C4-2B (cell line): ENCODE measurements around the gene ANKRD12.

Experiments
- ZFX ChIP-seq: fragments of 450-650 bp; IDR thresholded peaks from 2 replicates; pipeline ENCODE4 v1.6.1; 2017
- TF ChIP-seq, protein P1 (sequence below): fragments of 450-650 bp; conservative IDR thresholded peaks from 2 replicates; pipeline ENCODE4 v1.5.1; 2017; ENCODE audit warnings: mild to moderate bottlenecking

DNA sequence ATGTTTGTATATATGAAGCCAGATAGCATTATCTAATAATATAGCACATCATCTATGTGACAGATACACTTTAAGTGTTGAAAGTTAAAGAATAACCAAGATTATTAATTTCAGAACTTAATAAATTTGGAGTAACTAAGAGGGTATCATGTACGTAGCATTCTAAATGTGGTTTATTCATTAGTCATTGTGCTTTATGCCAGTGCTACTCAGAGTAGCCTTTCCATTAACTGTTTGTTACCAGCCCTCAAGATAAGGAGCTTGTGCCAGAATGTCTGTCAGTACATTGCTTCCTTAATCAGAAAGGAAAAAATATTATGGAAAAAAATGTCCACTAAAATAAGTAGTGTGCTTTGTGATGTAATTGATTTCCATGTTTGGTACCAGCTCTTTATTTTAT, 103.1 kb downstream of the ANKRD12 start:
- TF ChIP-seq, protein P1, sequence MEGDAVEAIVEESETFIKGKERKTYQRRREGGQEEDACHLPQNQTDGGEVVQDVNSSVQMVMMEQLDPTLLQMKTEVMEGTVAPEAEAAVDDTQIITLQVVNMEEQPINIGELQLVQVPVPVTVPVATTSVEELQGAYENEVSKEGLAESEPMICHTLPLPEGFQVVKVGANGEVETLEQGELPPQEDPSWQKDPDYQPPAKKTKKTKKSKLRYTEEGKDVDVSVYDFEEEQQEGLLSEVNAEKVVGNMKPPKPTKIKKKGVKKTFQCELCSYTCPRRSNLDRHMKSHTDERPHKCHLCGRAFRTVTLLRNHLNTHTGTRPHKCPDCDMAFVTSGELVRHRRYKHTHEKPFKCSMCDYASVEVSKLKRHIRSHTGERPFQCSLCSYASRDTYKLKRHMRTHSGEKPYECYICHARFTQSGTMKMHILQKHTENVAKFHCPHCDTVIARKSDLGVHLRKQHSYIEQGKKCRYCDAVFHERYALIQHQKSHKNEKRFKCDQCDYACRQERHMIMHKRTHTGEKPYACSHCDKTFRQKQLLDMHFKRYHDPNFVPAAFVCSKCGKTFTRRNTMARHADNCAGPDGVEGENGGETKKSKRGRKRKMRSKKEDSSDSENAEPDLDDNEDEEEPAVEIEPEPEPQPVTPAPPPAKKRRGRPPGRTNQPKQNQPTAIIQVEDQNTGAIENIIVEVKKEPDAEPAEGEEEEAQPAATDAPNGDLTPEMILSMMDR, result no peak
- no peak for TF ChIP-seq ZFX
